ENCODE data around the gene DENND5B. TPM values are rescaled to one million over a fixed set of nuclear protein-coding genes. Genes with fewer than 3 reads are reported as not detected.

Gene DENND5B
- total RNA-seq, 1 experiment from 2014 or later = 13.8 TPM

- TF ChIP-seq STAT6 (CRISPR knock-in tag; conservative IDR thresholded peaks at IDR 0.05; ENCODE audit: low read depth) (no peak), NR1H2 (CRISPR knock-in tag; IDR thresholded peaks at IDR 0.05) (no peak), ZBTB21 (CRISPR knock-in tag; IDR thresholded peaks at IDR 0.05; ENCODE audit: borderline replicate concordance) (no peak), FOXP1 (CRISPR knock-in tag; IDR thresholded peaks at IDR 0.05; ENCODE audit: borderline replicate concordance) (no peak), ERG (CRISPR knock-in tag; IDR thresholded peaks at IDR 0.05) (no peak), ZNF671 (CRISPR knock-in tag; IDR thresholded peaks at IDR 0.05) (no peak)
- TF ChIP-seq, protein P1, sequence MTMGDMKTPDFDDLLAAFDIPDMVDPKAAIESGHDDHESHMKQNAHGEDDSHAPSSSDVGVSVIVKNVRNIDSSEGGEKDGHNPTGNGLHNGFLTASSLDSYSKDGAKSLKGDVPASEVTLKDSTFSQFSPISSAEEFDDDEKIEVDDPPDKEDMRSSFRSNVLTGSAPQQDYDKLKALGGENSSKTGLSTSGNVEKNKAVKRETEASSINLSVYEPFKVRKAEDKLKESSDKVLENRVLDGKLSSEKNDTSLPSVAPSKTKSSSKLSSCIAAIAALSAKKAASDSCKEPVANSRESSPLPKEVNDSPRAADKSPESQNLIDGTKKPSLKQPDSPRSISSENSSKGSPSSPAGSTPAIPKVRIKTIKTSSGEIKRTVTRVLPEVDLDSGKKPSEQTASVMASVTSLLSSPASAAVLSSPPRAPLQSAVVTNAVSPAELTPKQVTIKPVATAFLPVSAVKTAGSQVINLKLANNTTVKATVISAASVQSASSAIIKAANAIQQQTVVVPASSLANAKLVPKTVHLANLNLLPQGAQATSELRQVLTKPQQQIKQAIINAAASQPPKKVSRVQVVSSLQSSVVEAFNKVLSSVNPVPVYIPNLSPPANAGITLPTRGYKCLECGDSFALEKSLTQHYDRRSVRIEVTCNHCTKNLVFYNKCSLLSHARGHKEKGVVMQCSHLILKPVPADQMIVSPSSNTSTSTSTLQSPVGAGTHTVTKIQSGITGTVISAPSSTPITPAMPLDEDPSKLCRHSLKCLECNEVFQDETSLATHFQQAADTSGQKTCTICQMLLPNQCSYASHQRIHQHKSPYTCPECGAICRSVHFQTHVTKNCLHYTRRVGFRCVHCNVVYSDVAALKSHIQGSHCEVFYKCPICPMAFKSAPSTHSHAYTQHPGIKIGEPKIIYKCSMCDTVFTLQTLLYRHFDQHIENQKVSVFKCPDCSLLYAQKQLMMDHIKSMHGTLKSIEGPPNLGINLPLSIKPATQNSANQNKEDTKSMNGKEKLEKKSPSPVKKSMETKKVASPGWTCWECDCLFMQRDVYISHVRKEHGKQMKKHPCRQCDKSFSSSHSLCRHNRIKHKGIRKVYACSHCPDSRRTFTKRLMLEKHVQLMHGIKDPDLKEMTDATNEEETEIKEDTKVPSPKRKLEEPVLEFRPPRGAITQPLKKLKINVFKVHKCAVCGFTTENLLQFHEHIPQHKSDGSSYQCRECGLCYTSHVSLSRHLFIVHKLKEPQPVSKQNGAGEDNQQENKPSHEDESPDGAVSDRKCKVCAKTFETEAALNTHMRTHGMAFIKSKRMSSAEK (CRISPR knock-in tag; IDR thresholded peaks at IDR 0.05; ENCODE audit: borderline replicate concordance) = no peak
- TF ChIP-seq, protein P2, sequence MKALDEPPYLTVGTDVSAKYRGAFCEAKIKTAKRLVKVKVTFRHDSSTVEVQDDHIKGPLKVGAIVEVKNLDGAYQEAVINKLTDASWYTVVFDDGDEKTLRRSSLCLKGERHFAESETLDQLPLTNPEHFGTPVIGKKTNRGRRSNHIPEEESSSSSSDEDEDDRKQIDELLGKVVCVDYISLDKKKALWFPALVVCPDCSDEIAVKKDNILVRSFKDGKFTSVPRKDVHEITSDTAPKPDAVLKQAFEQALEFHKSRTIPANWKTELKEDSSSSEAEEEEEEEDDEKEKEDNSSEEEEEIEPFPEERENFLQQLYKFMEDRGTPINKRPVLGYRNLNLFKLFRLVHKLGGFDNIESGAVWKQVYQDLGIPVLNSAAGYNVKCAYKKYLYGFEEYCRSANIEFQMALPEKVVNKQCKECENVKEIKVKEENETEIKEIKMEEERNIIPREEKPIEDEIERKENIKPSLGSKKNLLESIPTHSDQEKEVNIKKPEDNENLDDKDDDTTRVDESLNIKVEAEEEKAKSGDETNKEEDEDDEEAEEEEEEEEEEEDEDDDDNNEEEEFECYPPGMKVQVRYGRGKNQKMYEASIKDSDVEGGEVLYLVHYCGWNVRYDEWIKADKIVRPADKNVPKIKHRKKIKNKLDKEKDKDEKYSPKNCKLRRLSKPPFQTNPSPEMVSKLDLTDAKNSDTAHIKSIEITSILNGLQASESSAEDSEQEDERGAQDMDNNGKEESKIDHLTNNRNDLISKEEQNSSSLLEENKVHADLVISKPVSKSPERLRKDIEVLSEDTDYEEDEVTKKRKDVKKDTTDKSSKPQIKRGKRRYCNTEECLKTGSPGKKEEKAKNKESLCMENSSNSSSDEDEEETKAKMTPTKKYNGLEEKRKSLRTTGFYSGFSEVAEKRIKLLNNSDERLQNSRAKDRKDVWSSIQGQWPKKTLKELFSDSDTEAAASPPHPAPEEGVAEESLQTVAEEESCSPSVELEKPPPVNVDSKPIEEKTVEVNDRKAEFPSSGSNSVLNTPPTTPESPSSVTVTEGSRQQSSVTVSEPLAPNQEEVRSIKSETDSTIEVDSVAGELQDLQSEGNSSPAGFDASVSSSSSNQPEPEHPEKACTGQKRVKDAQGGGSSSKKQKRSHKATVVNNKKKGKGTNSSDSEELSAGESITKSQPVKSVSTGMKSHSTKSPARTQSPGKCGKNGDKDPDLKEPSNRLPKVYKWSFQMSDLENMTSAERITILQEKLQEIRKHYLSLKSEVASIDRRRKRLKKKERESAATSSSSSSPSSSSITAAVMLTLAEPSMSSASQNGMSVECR (CRISPR knock-in tag; IDR thresholded peaks at IDR 0.05; ENCODE audit: borderline replicate concordance) = no peak
- TF ChIP-seq, protein P3, sequence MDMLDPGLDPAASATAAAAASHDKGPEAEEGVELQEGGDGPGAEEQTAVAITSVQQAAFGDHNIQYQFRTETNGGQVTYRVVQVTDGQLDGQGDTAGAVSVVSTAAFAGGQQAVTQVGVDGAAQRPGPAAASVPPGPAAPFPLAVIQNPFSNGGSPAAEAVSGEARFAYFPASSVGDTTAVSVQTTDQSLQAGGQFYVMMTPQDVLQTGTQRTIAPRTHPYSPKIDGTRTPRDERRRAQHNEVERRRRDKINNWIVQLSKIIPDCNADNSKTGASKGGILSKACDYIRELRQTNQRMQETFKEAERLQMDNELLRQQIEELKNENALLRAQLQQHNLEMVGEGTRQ (CRISPR knock-in tag; IDR thresholded peaks at IDR 0.05) = no peak
Measured at GRCh38 chr12:31466768-31467167, 124.2 kb downstream of the DENND5B start (continued).

DNA sequence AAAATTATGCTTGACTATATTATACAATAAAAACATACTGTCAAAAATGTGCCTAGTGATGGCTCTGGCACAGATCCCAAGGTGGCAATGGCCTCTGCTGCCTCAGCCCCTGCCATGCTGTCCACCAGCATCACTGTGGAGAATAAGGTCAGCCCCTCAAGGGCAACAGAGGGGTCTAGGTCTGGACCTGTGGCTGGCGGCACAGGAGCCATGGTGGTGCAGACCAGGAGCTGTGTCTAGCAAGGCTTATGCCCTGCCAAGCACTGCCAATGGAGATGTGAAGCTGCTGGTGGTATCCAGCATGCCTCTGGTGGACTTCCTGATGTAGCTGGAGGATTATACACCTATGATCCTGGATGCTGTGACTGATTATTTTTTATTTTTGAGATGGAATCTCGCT lies 125.9 kb downstream of the DENND5B start:
- H3K4me1 Mint-ChIP-seq = peaks cover 4% of the 10 kb centered on the region
- no peaks in the 10 kb centered on the region; the same call in 1 of the 2 replicates for H3K36me3 Mint-ChIP-seq
- ATAC-seq (no peak), DNase-seq (ENCODE audit: low spot score) (no peak)
- no peaks in the 10 kb centered on the region for H3K27me3 Mint-ChIP-seq (ENCODE audit: low read depth)
- peaks cover 10% of the 10 kb centered on the region for H3K9me3 Mint-ChIP-seq
- H3K4me3 Mint-ChIP-seq = no peak overlapping the region
- no peak overlapping the region for H3K27ac Mint-ChIP-seq
- CTCF ChIA-PET = no interaction called here
- POLR2A ChIA-PET = no interaction called here
- TF ChIP-seq, protein P4, sequence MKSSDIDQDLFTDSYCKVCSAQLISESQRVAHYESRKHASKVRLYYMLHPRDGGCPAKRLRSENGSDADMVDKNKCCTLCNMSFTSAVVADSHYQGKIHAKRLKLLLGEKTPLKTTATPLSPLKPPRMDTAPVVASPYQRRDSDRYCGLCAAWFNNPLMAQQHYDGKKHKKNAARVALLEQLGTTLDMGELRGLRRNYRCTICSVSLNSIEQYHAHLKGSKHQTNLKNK (CRISPR knock-in tag; IDR thresholded peaks at IDR 0.05) = no peak
- TF ChIP-seq NR1H2 (CRISPR knock-in tag; IDR thresholded peaks at IDR 0.05) = no peak
- TF ChIP-seq TEAD1 (CRISPR knock-in tag; IDR thresholded peaks at IDR 0.05) = no peak
- no peak for TF ChIP-seq MXD4 (CRISPR knock-in tag; IDR thresholded peaks at IDR 0.05; ENCODE audit: borderline replicate concordance)
- TF ChIP-seq ZNF219 (CRISPR knock-in tag; IDR thresholded peaks at IDR 0.05; ENCODE audit: borderline replicate concordance) = no peak
- TF ChIP-seq ATF2 (CRISPR knock-in tag; IDR thresholded peaks at IDR 0.05; ENCODE audit: borderline replicate concordance, low read depth) = no peak
- TF ChIP-seq, protein P5, sequence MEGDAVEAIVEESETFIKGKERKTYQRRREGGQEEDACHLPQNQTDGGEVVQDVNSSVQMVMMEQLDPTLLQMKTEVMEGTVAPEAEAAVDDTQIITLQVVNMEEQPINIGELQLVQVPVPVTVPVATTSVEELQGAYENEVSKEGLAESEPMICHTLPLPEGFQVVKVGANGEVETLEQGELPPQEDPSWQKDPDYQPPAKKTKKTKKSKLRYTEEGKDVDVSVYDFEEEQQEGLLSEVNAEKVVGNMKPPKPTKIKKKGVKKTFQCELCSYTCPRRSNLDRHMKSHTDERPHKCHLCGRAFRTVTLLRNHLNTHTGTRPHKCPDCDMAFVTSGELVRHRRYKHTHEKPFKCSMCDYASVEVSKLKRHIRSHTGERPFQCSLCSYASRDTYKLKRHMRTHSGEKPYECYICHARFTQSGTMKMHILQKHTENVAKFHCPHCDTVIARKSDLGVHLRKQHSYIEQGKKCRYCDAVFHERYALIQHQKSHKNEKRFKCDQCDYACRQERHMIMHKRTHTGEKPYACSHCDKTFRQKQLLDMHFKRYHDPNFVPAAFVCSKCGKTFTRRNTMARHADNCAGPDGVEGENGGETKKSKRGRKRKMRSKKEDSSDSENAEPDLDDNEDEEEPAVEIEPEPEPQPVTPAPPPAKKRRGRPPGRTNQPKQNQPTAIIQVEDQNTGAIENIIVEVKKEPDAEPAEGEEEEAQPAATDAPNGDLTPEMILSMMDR (IDR thresholded peaks at IDR 0.05) = no peak
- TF ChIP-seq, protein P6, sequence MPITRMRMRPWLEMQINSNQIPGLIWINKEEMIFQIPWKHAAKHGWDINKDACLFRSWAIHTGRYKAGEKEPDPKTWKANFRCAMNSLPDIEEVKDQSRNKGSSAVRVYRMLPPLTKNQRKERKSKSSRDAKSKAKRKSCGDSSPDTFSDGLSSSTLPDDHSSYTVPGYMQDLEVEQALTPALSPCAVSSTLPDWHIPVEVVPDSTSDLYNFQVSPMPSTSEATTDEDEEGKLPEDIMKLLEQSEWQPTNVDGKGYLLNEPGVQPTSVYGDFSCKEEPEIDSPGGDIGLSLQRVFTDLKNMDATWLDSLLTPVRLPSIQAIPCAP (CRISPR knock-in tag; IDR thresholded peaks at IDR 0.05) = no peak
